Measurements from ENCODE around the gene RASA3. TPM values are rescaled to one million over a fixed set of nuclear protein-coding genes. Genes with fewer than 3 reads are reported as not detected.
"Not testable (repeated sequence)": the region's sequence is repeated elsewhere in the genome, so short reads cannot be mapped to it uniquely, and the experiment has no call there.

The RASA3 gene
- polyA plus RNA-seq, 1 donor from 2014 or later = 52.8 TPM

DNA sequence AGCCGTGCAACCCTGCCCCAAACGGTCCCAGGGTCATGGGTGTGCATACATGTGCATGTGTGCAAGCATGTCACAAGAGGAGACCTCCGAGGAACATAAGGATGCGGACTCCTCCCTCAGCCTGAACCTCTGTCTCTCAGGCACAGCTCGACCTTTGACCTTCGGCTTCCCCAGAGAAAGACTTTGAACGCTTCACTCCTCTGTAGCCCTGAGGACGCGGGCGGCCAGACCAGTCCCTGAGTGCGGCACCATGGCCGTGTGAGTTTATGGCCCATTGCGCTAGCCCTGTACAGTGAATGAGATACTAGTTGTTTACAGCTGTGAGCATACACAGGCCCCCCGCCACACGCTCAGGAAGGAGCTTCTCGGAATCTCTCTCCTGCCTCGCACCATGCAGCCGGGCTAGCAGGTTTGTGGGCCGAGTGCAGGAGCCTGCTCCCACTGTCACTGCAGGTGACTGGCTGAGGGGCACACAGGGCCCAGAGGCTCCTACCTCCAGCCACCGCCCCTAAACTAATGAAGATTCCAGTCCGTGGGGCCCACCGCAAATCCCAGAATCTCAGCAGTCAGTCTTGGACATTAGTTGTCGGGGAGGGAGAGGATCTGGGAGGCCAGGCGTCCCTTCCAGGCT lies 10.8 kb downstream of the RASA3 start:
- peaks cover 30 to 45% (median 38%) of the 10 kb centered on the region in 3 donors for H3K4me1 Mint-ChIP-seq
- no peaks in the 10 kb centered on the region for H3K27me3 Mint-ChIP-seq
- peaks cover 5% of the 10 kb centered on the region for H3K36me3 Mint-ChIP-seq
- peak overlapping the region; percentile 10 to 73 (median 32) for H3K27ac Mint-ChIP-seq
- no peak overlapping the region for H3K4me3 Mint-ChIP-seq
- no peaks in the 10 kb centered on the region for H3K9me3 Mint-ChIP-seq

DNA sequence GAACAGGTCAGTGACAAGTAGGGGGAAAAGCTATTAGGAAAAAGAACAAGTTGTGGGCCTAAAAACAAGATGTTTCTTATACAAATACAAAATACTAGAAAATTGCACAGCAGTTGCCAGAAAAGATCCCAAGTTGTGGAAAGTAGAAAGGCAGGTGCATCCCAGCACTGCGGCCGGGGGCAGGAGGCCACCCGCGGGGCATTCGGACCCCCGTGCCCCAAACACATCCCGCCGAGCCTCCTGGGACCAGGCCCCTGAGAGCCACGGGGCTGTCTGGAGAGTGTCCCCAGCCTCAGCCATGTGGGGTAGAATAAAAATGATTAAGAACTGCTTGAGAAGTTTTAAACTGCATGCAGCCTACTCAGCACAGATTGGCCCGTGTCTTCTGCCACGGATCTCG lies 11.4 kb downstream of the RASA3 start:
- H3K27ac Mint-ChIP-seq = peak overlapping the region; percentile 66 to 73 (median 73)
- H3K4me1 Mint-ChIP-seq = peaks cover 25 to 39% (median 33%) of the 10 kb centered on the region in 3 donors
- no peaks in the 10 kb centered on the region for H3K27me3 Mint-ChIP-seq
- H3K4me3 Mint-ChIP-seq = peak overlapping the region in 2 of 4 donors; percentile 11 to 84
- no peaks in the 10 kb centered on the region for H3K9me3 Mint-ChIP-seq
- peaks cover 5% of the 10 kb centered on the region for H3K36me3 Mint-ChIP-seq

DNA sequence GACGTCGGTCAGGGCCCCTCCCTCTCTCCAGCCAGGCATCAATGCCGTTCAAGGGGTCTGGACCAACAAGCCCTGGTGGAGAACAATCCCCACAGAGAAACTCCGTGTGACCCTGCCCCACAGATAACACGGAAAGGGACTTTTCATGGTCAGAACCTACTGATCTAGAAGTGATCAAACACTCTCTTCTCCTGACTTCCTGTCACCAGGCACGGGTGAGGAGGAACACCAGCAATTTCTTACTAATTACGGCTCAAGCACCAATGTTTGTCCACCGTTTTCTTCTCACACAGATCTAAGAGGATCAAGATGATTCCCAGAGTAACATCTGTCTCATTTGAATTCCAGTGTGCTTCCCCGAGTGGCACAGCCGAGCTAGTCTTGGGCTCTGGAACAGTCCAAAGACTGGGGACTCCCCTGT lies 11.8 kb downstream of the RASA3 start:
- H3K27ac Mint-ChIP-seq = peak overlapping the region; percentile 66 to 88 (median 73)
- peaks cover 6% of the 10 kb centered on the region for H3K36me3 Mint-ChIP-seq
- peaks cover 28 to 41% (median 34%) of the 10 kb centered on the region in 3 donors for H3K4me1 Mint-ChIP-seq
- H3K27me3 Mint-ChIP-seq = no peaks in the 10 kb centered on the region
- H3K9me3 Mint-ChIP-seq = no peaks in the 10 kb centered on the region
- H3K4me3 Mint-ChIP-seq = peak overlapping the region; percentile 11 to 89 (median 57)

DNA sequence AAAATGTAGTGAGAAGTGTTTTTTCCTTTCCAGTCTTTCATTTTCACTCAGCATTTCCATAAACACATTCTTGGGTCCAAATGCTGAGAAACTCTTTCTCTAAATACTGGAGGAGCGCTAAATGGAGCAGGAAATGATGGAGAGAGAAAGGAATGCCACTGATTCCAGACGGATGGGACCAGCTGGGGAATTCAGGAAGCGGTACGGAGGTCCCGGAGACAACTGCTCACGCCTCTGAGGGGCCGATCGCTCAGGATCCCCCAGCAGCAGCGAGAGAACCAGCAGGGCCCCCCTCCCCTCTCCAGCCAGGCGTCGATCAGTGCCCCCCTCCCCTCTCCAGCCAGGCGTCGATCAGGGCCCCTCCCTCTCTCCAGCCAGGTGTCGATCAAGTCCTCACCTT lies 13.2 kb downstream of the RASA3 start:
- H3K4me3 Mint-ChIP-seq = peak overlapping the region in 3 of 4 donors; percentile 38 to 67 (median 38)
- H3K36me3 Mint-ChIP-seq = peaks cover 4% of the 10 kb centered on the region

DNA sequence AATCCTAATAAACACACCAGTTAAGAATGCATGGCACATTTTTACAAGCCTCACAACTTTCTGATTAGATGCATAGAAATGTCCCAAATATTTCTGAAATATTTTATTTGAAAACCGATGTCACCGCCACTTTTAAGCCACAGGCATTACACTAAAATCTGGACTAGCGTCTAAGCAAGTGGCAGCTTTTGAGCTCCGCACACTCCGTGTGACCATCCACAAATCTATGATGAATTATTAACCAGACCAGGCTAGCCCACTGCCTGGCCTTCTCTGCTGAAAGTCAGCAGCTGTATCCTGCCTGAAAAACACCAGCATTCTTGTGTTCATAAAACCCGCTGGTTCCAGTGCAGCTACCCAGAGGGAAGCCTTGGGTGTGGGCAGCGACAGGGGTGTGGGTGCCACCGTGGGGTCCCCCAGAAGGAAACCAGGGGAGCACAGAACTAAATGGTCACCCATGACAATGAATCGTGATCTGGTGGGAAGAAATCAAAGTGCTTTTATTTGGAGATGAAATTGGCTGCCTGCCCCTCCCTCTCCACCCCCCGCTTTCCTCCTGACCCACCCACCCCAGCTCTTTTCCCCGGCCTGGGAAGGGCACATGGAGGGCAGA lies 13.8 kb downstream of the RASA3 start:
- Mint-ChIP-seq H3K4me3 (peak overlapping the region; percentile 16 to 67 (median 34)), H3K9me3 (no peaks in the 10 kb centered on the region), H3K27me3 (no peaks in the 10 kb centered on the region), H3K36me3 (peaks cover 4% of the 10 kb centered on the region), H3K4me1 (peaks cover 31 to 42% (median 33%) of the 10 kb centered on the region in 3 donors), H3K27ac (peak overlapping the region; percentile 70 to 94 (median 90))

More for the DNA sequence above, 13.2 kb downstream of the RASA3 start:
- no peaks in the 10 kb centered on the region for H3K27me3 Mint-ChIP-seq
- H3K27ac Mint-ChIP-seq = peak overlapping the region in 2 of 3 donors; percentile 70 to 94
- peaks cover 31 to 42% (median 32%) of the 10 kb centered on the region in 3 donors for H3K4me1 Mint-ChIP-seq
- no peaks in the 10 kb centered on the region for H3K9me3 Mint-ChIP-seq

DNA sequence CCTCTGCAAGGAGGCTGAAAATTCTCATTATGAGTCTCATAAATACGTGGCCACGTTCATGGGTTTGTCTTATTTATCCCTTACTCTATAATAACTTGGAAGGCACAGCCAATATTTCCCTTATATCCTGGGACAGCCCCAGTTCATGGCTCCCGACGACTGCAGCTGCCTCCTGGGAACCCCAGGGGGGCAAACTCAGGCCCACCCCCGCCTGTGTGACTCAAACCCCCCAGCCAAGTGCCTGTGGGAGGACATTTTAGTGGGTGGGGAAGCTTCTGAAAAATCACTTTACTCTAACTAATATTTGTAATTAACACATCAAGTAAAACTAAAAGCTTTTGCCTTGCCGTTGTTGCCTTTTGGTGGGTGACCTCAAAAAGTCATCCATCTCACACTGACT lies 14.3 kb downstream of the RASA3 start:
- peaks cover 28 to 41% (median 33%) of the 10 kb centered on the region in 3 donors for H3K4me1 Mint-ChIP-seq

DNA sequence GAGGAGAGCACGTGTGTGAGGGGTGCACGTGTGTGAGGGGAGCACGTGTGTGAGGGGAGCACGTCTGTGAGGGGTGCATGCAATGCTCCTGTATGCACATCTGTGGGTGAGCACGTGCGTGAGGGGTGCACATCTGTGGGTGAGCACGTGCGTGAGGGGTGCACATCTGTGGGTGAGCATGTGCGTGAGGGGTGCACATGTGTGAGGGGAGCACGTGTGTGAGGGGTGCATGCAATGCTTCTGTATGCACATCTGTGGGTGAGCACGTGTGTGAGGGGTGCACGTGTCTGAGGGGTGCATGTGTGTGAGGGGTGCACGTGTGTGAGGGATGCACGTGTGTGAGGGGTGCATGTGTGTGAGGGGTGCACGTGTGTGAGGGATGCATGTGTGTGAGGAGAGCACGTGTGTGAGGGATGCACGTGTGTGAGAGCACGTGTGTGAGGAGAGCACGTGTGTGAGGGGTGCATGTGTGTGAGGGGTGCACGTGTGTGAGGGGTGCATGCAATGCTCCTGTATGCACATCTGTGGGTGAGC lies 15.0 kb downstream of the RASA3 start:
- not testable (repeated sequence) for H3K9me3 Mint-ChIP-seq, H3K27me3 Mint-ChIP-seq, H3K36me3 Mint-ChIP-seq
- Mint-ChIP-seq H3K4me1 (peaks cover 27 to 40% (median 33%) of the 10 kb centered on the region in 3 donors), H3K4me3 (peak overlapping the region in 1 of 4 donors; percentile 17), H3K27ac (peak overlapping the region in 1 of 3 donors; percentile 90)

More for the DNA sequence above, 14.3 kb downstream of the RASA3 start:
- Mint-ChIP-seq H3K9me3 (no peaks in the 10 kb centered on the region), H3K36me3 (peaks cover 4% of the 10 kb centered on the region), H3K4me3 (peak overlapping the region in 2 of 4 donors; percentile 30 to 38), H3K27me3 (no peaks in the 10 kb centered on the region), H3K27ac (peak overlapping the region; percentile 70 to 94 (median 90))

DNA sequence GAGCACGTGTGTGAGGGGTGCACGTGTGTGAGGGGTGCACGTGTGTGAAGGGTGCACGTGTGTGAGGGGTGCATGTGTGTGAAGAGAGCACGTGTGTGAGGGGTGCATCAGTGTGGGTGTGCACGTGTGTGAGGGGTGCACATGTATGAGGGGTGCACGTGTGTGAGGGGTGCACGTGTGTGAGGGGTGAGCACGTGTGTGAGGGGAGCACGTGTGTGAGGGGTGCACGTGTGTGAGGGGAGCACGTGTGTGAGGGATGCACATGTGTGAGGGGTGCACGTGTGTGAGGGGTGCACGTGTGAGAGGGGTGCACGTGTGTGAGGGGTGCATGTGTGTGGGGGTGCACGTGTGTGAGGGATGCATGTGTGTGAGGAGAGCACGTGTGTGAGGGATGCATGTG lies 15.7 kb downstream of the RASA3 start:
- Mint-ChIP-seq H3K27ac (no peak overlapping the region), H3K27me3 (no peaks in the 10 kb centered on the region), H3K9me3 (no peaks in the 10 kb centered on the region), H3K36me3 (peaks cover 4% of the 10 kb centered on the region), H3K4me1 (peaks cover 30 to 39% (median 33%) of the 10 kb centered on the region in 3 donors), H3K4me3 (no peak overlapping the region)

DNA sequence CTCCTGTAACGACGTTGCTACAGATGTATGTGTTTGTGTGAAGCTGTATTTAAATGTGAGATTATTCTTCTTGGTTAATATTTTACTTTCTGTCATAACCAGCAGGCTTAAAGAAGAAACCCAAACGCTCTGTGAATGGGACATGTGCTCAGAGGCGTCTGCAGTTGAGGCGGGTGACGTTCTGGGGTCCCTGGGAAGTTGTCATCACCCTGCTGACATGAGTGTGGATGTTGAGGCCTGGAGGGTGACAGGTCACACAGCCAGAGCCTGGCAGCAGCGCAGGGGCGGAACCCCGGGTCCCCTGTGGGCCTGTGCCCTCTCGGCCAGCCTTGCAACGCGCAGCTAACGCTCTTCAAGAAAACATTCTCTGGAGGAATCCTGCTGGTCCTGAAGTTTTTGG lies 16.6 kb downstream of the RASA3 start:
- H3K9me3 Mint-ChIP-seq = no peaks in the 10 kb centered on the region
- peak overlapping the region in 2 of 4 donors; percentile 45 to 66 for H3K4me3 Mint-ChIP-seq
- no peaks in the 10 kb centered on the region for H3K27me3 Mint-ChIP-seq
- H3K4me1 Mint-ChIP-seq = peaks cover 28 to 34% (median 32%) of the 10 kb centered on the region in 3 donors
- H3K27ac Mint-ChIP-seq = peak overlapping the region; percentile 72 to 96 (median 93)
- H3K36me3 Mint-ChIP-seq = peaks cover 4% of the 10 kb centered on the region

DNA sequence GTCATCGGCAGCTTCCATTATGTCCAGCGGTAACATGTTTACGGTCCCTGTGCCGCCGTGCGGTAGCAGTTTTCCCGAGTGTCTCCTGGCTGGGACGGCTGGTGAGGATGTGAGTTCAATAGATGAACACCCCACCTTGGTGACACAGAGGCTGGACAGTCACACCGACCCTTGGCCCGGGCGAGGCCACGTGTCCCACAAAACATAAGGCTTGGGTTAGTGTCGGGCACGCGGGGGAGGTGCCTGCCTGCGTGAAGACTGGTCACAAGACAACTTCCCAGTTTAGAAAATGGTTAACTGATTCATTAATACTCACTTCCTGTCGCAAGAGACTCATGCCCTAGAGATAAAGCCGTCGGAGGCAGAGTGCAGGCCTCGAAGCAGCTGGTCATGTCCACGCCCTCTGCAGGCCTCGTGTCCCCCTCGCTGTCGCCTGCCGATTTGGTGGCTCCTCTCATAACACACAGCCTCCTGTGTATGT lies 17.2 kb downstream of the RASA3 start:
- Mint-ChIP-seq H3K9me3 (no peaks in the 10 kb centered on the region), H3K27ac (peak overlapping the region; percentile 72 to 96 (median 93)), H3K36me3 (peaks cover 4% of the 10 kb centered on the region), H3K4me3 (peak overlapping the region in 3 of 4 donors; percentile 45 to 77 (median 66)), H3K27me3 (no peaks in the 10 kb centered on the region), H3K4me1 (peaks cover 29 to 36% (median 33%) of the 10 kb centered on the region in 3 donors)

DNA sequence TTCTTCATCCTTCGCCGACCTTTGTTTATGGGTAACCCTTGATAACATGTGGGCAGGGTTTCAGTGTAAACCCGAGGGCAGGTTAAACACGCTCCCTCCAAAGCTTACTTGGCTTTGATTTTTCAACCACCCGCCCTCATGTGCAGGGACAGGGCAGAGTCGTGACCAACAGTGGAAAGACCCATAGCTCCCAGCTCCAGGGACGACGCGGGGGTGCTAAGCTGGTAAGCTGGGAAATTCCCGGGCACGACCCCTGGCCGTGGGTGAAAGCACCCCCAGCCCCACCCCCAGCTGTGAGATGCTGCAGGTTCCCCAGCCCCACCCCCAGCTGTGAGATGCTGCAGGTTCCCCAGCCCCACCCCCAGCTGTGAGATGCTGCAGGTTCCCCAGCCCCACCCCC lies 17.8 kb downstream of the RASA3 start:
- Mint-ChIP-seq H3K4me1 (peaks cover 31 to 40% (median 34%) of the 10 kb centered on the region in 3 donors), H3K27ac (peak overlapping the region; percentile 31 to 96 (median 59)), H3K4me3 (peak overlapping the region in 1 of 4 donors; percentile 73)
- H3K27me3 Mint-ChIP-seq, H3K36me3 Mint-ChIP-seq, H3K9me3 Mint-ChIP-seq: not testable (repeated sequence)

DNA sequence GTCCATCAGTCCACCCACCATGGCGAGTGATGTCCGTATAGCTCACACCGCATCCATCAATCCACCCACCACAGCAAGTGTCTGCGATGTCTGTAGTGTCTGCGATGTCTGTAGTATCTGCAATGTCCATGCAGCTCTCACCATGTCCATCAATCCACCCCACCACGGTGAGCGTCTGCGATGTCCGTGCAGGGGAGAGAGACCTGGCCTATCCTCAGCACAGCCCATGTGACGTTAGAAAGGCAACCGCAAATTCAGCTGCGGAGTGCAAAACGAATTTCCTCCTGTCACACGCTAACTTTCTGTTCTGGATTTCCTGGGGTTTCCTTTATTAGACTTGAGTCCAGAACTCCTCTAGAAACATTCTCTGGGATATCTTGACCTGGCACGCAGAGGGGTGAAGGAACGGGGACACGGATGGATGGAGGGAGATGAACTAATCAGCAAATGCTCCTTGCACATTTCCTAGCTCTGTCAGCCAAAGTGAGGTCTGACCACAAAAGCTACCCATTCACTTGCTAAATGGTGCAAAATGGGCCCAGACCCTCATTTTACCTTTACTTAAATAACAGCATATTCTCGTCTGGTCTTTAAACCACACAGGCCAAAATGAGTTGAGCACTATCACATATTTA lies 18.3 kb downstream of the RASA3 start:
- H3K9me3 Mint-ChIP-seq = no peaks in the 10 kb centered on the region
- H3K36me3 Mint-ChIP-seq = peaks cover 4% of the 10 kb centered on the region
- peak overlapping the region in 2 of 4 donors; percentile 52 to 73 for H3K4me3 Mint-ChIP-seq
- no peaks in the 10 kb centered on the region for H3K27me3 Mint-ChIP-seq
- H3K27ac Mint-ChIP-seq = peak overlapping the region; percentile 31 to 96 (median 53)
- H3K4me1 Mint-ChIP-seq = peaks cover 30 to 45% (median 36%) of the 10 kb centered on the region in 3 donors

DNA sequence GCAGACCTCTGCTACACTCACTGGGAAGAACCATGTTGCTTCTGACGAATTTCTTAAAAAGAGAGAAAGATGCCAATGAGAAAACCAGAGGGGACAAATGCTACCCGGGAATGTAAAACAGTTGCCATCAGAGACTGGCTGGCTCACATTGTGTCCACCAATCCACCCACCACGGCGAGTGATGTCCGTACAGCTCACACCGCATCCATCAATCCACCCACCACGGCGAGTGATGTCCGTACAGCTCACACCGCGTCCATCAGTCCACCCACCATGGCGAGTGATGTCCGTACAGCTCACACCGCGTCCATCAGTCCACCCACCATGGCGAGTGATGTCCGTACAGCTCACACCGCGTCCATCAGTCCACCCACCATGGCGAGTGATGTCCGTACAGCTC lies 19.0 kb downstream of the RASA3 start:
- not testable (repeated sequence) for H3K27me3 Mint-ChIP-seq, H3K4me3 Mint-ChIP-seq, H3K36me3 Mint-ChIP-seq, H3K27ac Mint-ChIP-seq, H3K9me3 Mint-ChIP-seq
- H3K4me1 Mint-ChIP-seq = peaks cover 26 to 42% (median 31%) of the 10 kb centered on the region in 3 donors

DNA sequence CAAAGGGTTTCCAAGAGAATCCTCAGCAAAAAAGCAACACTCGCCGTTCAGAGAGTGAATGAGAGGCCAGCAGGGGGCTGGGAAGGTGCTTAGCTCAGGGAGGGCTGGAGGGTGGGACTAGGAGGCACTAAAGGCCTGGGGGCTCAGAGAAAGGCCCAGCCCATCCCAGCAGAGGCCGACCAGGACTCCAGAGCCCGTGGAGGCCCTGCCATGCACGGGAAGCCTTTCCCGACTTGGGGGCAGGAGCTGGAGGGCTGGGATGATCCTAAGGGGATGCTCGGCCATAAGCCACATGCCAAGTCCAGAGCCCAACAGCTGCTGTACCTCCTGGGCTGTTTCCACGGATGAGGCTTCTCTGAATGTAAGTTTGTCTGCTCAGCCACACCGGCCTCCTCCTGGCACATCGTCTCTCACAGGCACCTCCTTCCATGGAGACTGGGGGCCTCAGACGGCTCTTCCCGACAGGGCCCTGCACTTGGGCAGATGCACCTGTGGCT lies 19.5 kb downstream of the RASA3 start:
- no peaks in the 10 kb centered on the region for H3K9me3 Mint-ChIP-seq
- H3K4me3 Mint-ChIP-seq = peak overlapping the region in 1 of 4 donors; percentile 23
- peaks cover 4% of the 10 kb centered on the region for H3K36me3 Mint-ChIP-seq
- peak overlapping the region in 1 of 3 donors; percentile 76 for H3K27ac Mint-ChIP-seq
- peaks cover 25 to 41% (median 27%) of the 10 kb centered on the region in 3 donors for H3K4me1 Mint-ChIP-seq
- no peaks in the 10 kb centered on the region for H3K27me3 Mint-ChIP-seq
